Vagina (tissue), 2 donors: Measurements from ENCODE around the gene KRTAP5-3. TPM values are rescaled to one million over a fixed set of nuclear protein-coding genes. Genes with fewer than 3 reads are reported as not detected.

Source experiments
- DNase-seq, 2 donors: peaks; one replicate each; pipeline ENCODE4 v3.0.0-alpha.2; 2017; ENCODE audit errors: extremely low spot score in 2 of 2
- H3K27ac ChIP-seq: fragments of 200-600 bp; sonication (generic); one replicate; pipeline ENCODE4 v1.5.1; 2019
- H3K27me3 ChIP-seq: fragments of 200-600 bp; sonication (generic); one replicate; pipeline ENCODE4 v1.5.1; 2019
- H3K36me3 ChIP-seq, 2 donors: fragments of 200-600 bp; sonication (generic); one replicate each; pipeline ENCODE4 v1.5.1; 2017 to 2019
- H3K4me1 ChIP-seq: fragments of 200-600 bp; sonication (generic); one replicate; pipeline ENCODE4 v1.5.1; 2019
- H3K4me3 ChIP-seq, 2 donors: fragments of 200-600 bp; sonication (generic); 1 replicate in 1 of 2; 2 replicates in 1 of 2; pipeline ENCODE4 v1.5.1; 2016 to 2019
- H3K9me3 ChIP-seq: fragments of 200-600 bp; sonication (generic); one replicate; pipeline ENCODE4 v1.5.1; 2019
- CTCF ChIP-seq, 3 experiments: fragments of 450-650 bp in 2 of 3; fragments of 200-600 bp in 1 of 3; sonication (generic) in 1 of 3; IDR thresholded peaks; one replicate each; pipeline ENCODE4 v1.5.1; 2017 to 2019; ENCODE audit warnings: antibody characterized with exemption in 3 of 3, mild to moderate bottlenecking in 2 of 3, moderate library complexity in 2 of 3
- POLR2A ChIP-seq, 2 donors: fragments of 450-650 bp; IDR thresholded peaks; one replicate each; pipeline ENCODE4 v1.6.1; 2017; ENCODE audit warnings: antibody characterized with exemption in 2 of 2, mild to moderate bottlenecking in 2 of 2, moderate library complexity in 2 of 2
- POLR2AphosphoS5 ChIP-seq, 2 donors: sonication (generic); formaldehyde crosslinking; IDR thresholded peaks; one replicate each; pipeline ENCODE4 v1.9.0; 2017; ENCODE audit warnings: antibody characterized with exemption in 2 of 2, mild to moderate bottlenecking in 2 of 2, low read depth in 1 of 2; ENCODE audit not compliant: insufficient read depth in 1 of 2
- intact Hi-C: fragments of 100-400 bp; cut with DNase I; formaldehyde crosslinking; loops from one replicate; pipeline ENCODE4 v1.15.1; 2023
- total RNA-seq: library from RNA; depleted of rRNA; stranded (reverse); fragments of >200 nt; gene quantifications from one replicate; pipeline ENCODE4 v1.2.3, GENCODE V29; 2016

Gene KRTAP5-3
- total RNA-seq, 1 donor from 2014 or later = not detected

GRCh38 chr11:1632053-1632714, 23.9 kb upstream of the KRTAP5-3 start:
- no peaks in the 10 kb centered on the region for H3K9me3 ChIP-seq
- no peaks in the 10 kb centered on the region for H3K4me1 ChIP-seq
- H3K36me3 ChIP-seq = no peaks in the 10 kb centered on the region
- no peaks in the 10 kb centered on the region for H3K27me3 ChIP-seq
- H3K4me3 ChIP-seq = no peak overlapping the region
- TF ChIP-seq CTCF (IDR thresholded peaks at IDR 0.05) = no peak
- TF ChIP-seq POLR2A (IDR thresholded peaks at IDR 0.05) = no peak
- TF ChIP-seq POLR2AphosphoS5 (IDR thresholded peaks at IDR 0.05; ENCODE audit: insufficient read depth in 1 of 2, low read depth in 1 of 2) = no peak
- DNase-seq = no peak
- H3K27ac ChIP-seq = no peak overlapping the region
- intact Hi-C loops = no loop called here

GRCh38 chr11:1631066-1631568, 22.9 kb upstream of the KRTAP5-3 start:
- Histone ChIP-seq H3K4me3 (no peak overlapping the region), H3K27ac (no peak overlapping the region), H3K27me3 (no peaks in the 10 kb centered on the region), H3K9me3 (no peaks in the 10 kb centered on the region), H3K4me1 (no peaks in the 10 kb centered on the region), H3K36me3 (no peaks in the 10 kb centered on the region)
- TF ChIP-seq POLR2A (IDR thresholded peaks at IDR 0.05) (no peak), POLR2AphosphoS5 (IDR thresholded peaks at IDR 0.05; ENCODE audit: insufficient read depth in 1 of 2, low read depth in 1 of 2) (no peak), CTCF (IDR thresholded peaks at IDR 0.05) (no peak)
- intact Hi-C loops = no loop called here
- DNase-seq = no peak

- H3K4me3 ChIP-seq = no peak overlapping the region
- H3K27ac ChIP-seq = no peak overlapping the region
- intact Hi-C loops = no loop called here
- no peaks in the 10 kb centered on the region for H3K27me3 ChIP-seq
- H3K9me3 ChIP-seq = no peaks in the 10 kb centered on the region
- no peaks in the 10 kb centered on the region for H3K4me1 ChIP-seq
- DNase-seq = no peak
- no peak for TF ChIP-seq POLR2AphosphoS5 (IDR thresholded peaks at IDR 0.05; ENCODE audit: insufficient read depth in 1 of 2, low read depth in 1 of 2)
- TF ChIP-seq POLR2A (IDR thresholded peaks at IDR 0.05) = no peak
- no peak for TF ChIP-seq CTCF (IDR thresholded peaks at IDR 0.05)
- H3K36me3 ChIP-seq = no peaks in the 10 kb centered on the region
These were observed 22.0 kb upstream of the KRTAP5-3 start for GRCh38 chr11:1630271-1630670.

- no peak for DNase-seq
- Histone ChIP-seq H3K27ac (no peak within 1 kb of the TSS), H3K36me3 (no peaks in the 10 kb centered on the region), H3K4me1 (no peaks in the 10 kb centered on the region), H3K27me3 (no peaks in the 10 kb centered on the region), H3K4me3 (no peak within 1 kb of the TSS), H3K9me3 (no peaks in the 10 kb centered on the region)
- TF ChIP-seq CTCF (IDR thresholded peaks at IDR 0.05) (no peak), POLR2A (IDR thresholded peaks at IDR 0.05) (no peak), POLR2AphosphoS5 (IDR thresholded peaks at IDR 0.05; ENCODE audit: insufficient read depth in 1 of 2, low read depth in 1 of 2) (no peak)
- intact Hi-C loops = no loop called here
These were observed 21.3 kb upstream of the KRTAP5-3 start, which contains the start of gene KRTAP5-5 for GRCh38 chr11:1629326-1630185. TSS of gene KRTAP5-5 (plus strand) at chr11:1629775. CDS start at chr11:1629841, 66 bp downstream.
